Thyroid gland (tissue), 4 donors: Measurements from ENCODE around the gene NUDT16L1.

Experiments used
- CTCF ChIP-seq, 6 experiments: fragments of 200-600 bp in 3 of 6; fragments of 450-650 bp in 3 of 6; sonication (generic) in 3 of 6; IDR thresholded peaks; one replicate each; pipeline ENCODE4 v1.5.1; 2016 to 2019; ENCODE audit warnings: antibody characterized with exemption in 6 of 6, mild to moderate bottlenecking in 2 of 6, inconsistent platforms in 1 of 6, moderate library complexity in 1 of 6
- POLR2A ChIP-seq, 2 donors: fragments of 450-650 bp; IDR thresholded peaks; one replicate each; pipeline ENCODE4 v1.6.1; 2017; ENCODE audit warnings: antibody characterized with exemption in 2 of 2, mild to moderate bottlenecking in 2 of 2, moderate library complexity in 1 of 2

DNA sequence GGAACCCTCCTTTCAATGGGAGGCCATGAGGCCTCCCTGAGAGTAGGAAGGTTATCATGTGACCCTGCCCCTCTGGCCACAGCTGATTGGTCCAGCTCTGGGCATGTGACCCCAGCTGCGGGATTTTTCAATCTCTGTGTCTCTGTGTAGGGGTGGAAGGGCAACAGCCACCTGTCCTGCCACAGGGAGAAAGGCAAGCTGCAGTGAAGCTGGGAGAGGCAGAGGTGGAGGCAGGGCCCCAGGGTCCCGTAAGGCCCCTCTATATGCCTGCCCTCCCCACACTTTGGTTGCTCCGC, 51.9 kb downstream of the NUDT16L1 start:
- TF ChIP-seq CTCF (IDR thresholded peaks at IDR 0.05) (no peak), POLR2A (IDR thresholded peaks at IDR 0.05) (no peak)
